GM10266 (cell line): Measurements from ENCODE around the gene EHD1.

Source experiments
- DNase-seq: peaks from one replicate; pipeline ENCODE4 v3.0.0; 2012; ENCODE audit errors: extremely low spot score
- CTCF ChIP-seq: IDR thresholded peaks from 2 replicates; pipeline ENCODE4 v1.5.1; 2012; ENCODE audit warnings: mild to moderate bottlenecking, low read depth; ENCODE audit not compliant: control insufficient read depth, insufficient read depth; ENCODE audit errors: missing control alignments

Gene EHD1

GRCh38 chr11:64803158-64803845 is 75.1 kb downstream of the EHD1 start, which contains the start of gene MAP4K2:
MAP4K2 (minus strand) TSS chr11:64803214; CDS start chr11:64803149, 65 bp downstream.
- TF ChIP-seq CTCF, result peak; percentile 4
- DNase-seq, result peak; percentile 99

GRCh38 chr11:64802370-64803157 is 75.9 kb downstream of the EHD1 start:
- TF ChIP-seq CTCF, result no peak
- no peak for DNase-seq
